Type B pancreatic cell (in vitro differentiated cells): ENCODE data around the gene MID1. TPM values are rescaled to one million over a fixed set of nuclear protein-coding genes. Genes with fewer than 3 reads are reported as not detected.

Experiments used
- DNase-seq: peaks from one replicate; pipeline ENCODE4 v3.0.0; 2021; ENCODE audit warnings: mixed read lengths; ENCODE audit not compliant: unreplicated experiment; ENCODE audit errors: extremely low spot score
- H3K27ac Mint-ChIP-seq: 2 replicates; pipeline ENCODE4 v1.8.0; 2021; ENCODE audit warnings: mild to moderate bottlenecking, mixed read lengths
- H3K27me3 Mint-ChIP-seq: 2 replicates; pipeline ENCODE4 v1.8.0; 2021; ENCODE audit warnings: mixed read lengths
- H3K36me3 Mint-ChIP-seq: 2 replicates; pipeline ENCODE4 v1.8.0; 2021; ENCODE audit warnings: mixed read lengths
- H3K4me1 Mint-ChIP-seq: one replicate; pipeline ENCODE4 v1.8.0; 2021; ENCODE audit warnings: mixed read lengths; ENCODE audit not compliant: unreplicated experiment
- H3K4me3 Mint-ChIP-seq: 2 replicates; pipeline ENCODE4 v1.8.0; 2021; ENCODE audit warnings: mild to moderate bottlenecking, mixed read lengths
- H3K9me3 Mint-ChIP-seq: 2 replicates; pipeline ENCODE4 v1.8.0; 2021; ENCODE audit warnings: mixed read lengths
- CTCF ChIP-seq: fragments of 200-600 bp; sonication (generic); conservative IDR thresholded peaks from 2 replicates; pipeline ENCODE4 v1.5.0; 2021; ENCODE audit warnings: antibody characterized with exemption, mild to moderate bottlenecking
- total RNA-seq: library from RNA; stranded (reverse); gene quantifications from 2 replicates; pipeline ENCODE4 v1.2.1, GENCODE V29; 2021; ENCODE audit warnings: low replicate concordance

MID1 gene
- total RNA-seq, 1 donor from 2014 or later, result 52.7 TPM

- no peak overlapping the region for H3K27ac Mint-ChIP-seq
- no peak overlapping the region for H3K4me3 Mint-ChIP-seq
- TF ChIP-seq CTCF, result no peak
- peaks cover 16% of the 10 kb centered on the region for H3K36me3 Mint-ChIP-seq
- H3K27me3 Mint-ChIP-seq, result no peaks in the 10 kb centered on the region
- H3K9me3 Mint-ChIP-seq, result no peaks in the 10 kb centered on the region
- no peaks in the 10 kb centered on the region for H3K4me1 Mint-ChIP-seq
- DNase-seq, result no peak
Measured at GRCh38 chrX:10465254-10465653, 155.1 kb downstream of the MID1 start.

GRCh38 chrX:10457092-10457491 lies 163.3 kb downstream of the MID1 start:
- Mint-ChIP-seq H3K9me3 (no peaks in the 10 kb centered on the region), H3K36me3 (peaks cover 24% of the 10 kb centered on the region), H3K27me3 (no peaks in the 10 kb centered on the region)

GRCh38 chrX:10453945-10454344 lies 166.4 kb downstream of the MID1 start:
- no peak overlapping the region for H3K27ac Mint-ChIP-seq
- no peak overlapping the region for H3K4me3 Mint-ChIP-seq
- H3K9me3 Mint-ChIP-seq, result no peaks in the 10 kb centered on the region
- no peak for DNase-seq
- no peak for TF ChIP-seq CTCF
- H3K27me3 Mint-ChIP-seq, result no peaks in the 10 kb centered on the region
- H3K36me3 Mint-ChIP-seq, result peaks cover 34% of the 10 kb centered on the region
- no peaks in the 10 kb centered on the region for H3K4me1 Mint-ChIP-seq

More at GRCh38 chrX:10457092-10457491, 163.3 kb downstream of the MID1 start:
- no peak for TF ChIP-seq CTCF
- Mint-ChIP-seq H3K4me1 (no peaks in the 10 kb centered on the region), H3K4me3 (no peak overlapping the region), H3K27ac (no peak overlapping the region)
- DNase-seq, result no peak

GRCh38 chrX:10450959-10451355 lies 169.4 kb downstream of the MID1 start:
- H3K9me3 Mint-ChIP-seq, result no peaks in the 10 kb centered on the region
- peaks cover 33% of the 10 kb centered on the region for H3K36me3 Mint-ChIP-seq
- H3K4me3 Mint-ChIP-seq, result no peak overlapping the region
- TF ChIP-seq CTCF, result no peak
- DNase-seq, result no peak
- H3K27me3 Mint-ChIP-seq, result no peaks in the 10 kb centered on the region
- H3K4me1 Mint-ChIP-seq, result no peaks in the 10 kb centered on the region
- no peak overlapping the region for H3K27ac Mint-ChIP-seq

- Mint-ChIP-seq H3K9me3 (no peaks in the 10 kb centered on the region), H3K27me3 (no peaks in the 10 kb centered on the region), H3K4me3 (no peak overlapping the region), H3K36me3 (peaks cover 34% of the 10 kb centered on the region), H3K27ac (no peak overlapping the region), H3K4me1 (no peaks in the 10 kb centered on the region)
- DNase-seq, result no peak
- TF ChIP-seq CTCF, result no peak
Measured at GRCh38 chrX:10450229-10450958, 170.0 kb downstream of the MID1 start.
